Fibroblast of villous mesenchyme (primary cell): Measurements from ENCODE around the gene LYPLA2. TPM values are rescaled to one million over a fixed set of nuclear protein-coding genes. Genes with fewer than 3 reads are reported as not detected.

Experiments used
- DNase-seq: peaks from one replicate; pipeline ENCODE4 v3.0.0-alpha.2; 2010; ENCODE audit warnings: low read depth
- H3K4me3 ChIP-seq: 2 replicates; pipeline ENCODE4 v1.5.1; 2011; ENCODE audit warnings: low read depth, mild to moderate bottlenecking, low read length
- total RNA-seq: library from RNA; depleted of rRNA; stranded (reverse); fragments of >200 nt; gene quantifications from 2 replicates; pipeline ENCODE4 v1.2.3, GENCODE V29; 2012
- TF ChIP-seq, protein P1 (sequence below): IDR thresholded peaks from 2 replicates; pipeline ENCODE4 v1.5.1; 2012; ENCODE audit warnings: low read depth, mild to moderate bottlenecking, low read length; ENCODE audit not compliant: insufficient read depth

LYPLA2 gene
- total RNA-seq, 1 donor = 48.8 TPM

DNA sequence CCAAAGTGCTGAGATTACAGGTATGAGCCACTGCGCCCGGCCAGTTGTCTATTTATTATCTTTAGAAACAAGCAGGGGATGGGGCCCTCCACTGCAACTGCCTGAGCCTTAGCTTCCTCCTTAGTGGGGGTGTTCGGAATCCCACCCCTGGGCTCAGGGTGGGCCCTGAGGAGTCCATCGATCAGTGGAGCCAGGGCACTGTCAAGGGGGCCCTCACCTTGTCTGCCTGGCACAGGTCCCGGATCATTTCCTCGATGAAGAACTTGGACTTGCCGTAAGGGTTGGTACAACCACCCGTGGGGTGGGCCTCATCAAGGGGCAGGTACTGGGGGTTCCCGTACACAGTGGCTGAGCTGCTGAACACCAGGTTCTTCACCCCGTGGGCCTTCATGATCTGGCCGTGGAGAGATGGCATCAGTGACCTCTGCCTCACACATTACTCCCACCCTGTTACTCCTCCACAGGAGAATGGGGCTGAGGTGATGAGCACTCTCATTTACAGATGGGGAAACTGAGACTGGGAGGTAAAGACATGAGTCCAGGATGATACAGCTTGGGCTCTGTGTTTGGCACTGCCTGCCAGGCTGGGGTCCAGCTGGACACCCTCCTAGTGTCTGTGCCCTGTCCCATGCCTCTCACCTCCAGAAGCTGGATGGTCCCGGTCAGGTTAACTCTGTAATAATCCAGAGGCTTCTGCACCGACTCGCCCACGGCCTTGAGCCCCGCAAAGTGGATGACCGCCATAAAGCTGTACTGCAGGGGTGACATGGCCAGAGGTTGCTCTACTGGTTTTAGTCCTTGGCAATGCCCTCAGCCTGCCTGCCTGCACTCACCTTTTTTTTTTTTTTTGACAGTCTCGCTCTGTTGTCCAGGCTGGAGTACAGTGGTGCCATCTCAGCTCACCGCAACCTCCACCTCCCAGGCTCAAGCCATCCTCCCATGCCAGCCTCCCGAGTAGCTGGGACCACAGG, 6.8 kb downstream of the LYPLA2 start:
- no peak overlapping the region for H3K4me3 ChIP-seq
- TF ChIP-seq, protein P1, sequence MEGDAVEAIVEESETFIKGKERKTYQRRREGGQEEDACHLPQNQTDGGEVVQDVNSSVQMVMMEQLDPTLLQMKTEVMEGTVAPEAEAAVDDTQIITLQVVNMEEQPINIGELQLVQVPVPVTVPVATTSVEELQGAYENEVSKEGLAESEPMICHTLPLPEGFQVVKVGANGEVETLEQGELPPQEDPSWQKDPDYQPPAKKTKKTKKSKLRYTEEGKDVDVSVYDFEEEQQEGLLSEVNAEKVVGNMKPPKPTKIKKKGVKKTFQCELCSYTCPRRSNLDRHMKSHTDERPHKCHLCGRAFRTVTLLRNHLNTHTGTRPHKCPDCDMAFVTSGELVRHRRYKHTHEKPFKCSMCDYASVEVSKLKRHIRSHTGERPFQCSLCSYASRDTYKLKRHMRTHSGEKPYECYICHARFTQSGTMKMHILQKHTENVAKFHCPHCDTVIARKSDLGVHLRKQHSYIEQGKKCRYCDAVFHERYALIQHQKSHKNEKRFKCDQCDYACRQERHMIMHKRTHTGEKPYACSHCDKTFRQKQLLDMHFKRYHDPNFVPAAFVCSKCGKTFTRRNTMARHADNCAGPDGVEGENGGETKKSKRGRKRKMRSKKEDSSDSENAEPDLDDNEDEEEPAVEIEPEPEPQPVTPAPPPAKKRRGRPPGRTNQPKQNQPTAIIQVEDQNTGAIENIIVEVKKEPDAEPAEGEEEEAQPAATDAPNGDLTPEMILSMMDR = no peak
- no peak for DNase-seq

DNA sequence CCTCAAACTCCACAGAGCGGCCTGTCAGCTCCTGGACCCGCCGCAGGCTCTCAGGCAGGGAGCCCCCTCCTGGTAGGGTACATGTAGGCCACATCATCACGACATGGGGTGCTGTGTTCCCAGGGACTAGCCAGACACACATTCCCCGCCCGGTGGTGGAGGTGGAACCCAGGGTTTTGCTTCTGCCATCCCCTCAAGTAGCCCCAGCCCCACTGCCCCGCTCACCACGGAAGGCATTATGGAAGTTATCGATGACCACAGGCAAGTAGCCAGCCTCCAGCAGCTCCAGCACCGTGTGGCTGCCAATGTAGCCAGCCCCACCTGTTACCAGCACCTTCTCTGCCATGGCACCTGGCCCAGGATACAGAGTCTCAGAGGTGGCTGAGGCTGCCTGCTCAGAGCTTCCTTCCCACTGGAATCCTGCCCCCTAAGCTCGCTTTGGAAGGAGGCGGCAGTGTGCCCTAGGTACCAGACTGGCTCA, 7.8 kb downstream of the LYPLA2 start:
- no peak for DNase-seq
- TF ChIP-seq, protein P1 = no peak
- H3K4me3 ChIP-seq = no peak overlapping the region

DNA sequence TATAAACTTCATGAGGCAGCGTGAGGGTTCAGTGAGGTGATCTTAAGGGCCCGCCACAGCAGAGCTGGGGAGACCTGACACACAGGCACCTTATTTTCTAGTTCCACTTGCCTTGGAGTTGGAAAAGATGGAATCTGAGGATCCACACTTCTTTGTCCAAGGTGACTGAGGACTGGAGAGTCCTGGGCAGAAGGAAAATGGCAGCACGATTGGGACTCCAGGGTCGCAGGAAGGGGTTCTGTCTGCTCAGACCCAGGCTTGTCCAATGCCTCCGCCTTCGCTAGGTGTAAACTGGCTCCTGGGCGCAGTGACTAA, 8.3 kb downstream of the LYPLA2 start:
- peak overlapping the region; percentile 90 for H3K4me3 ChIP-seq
- TF ChIP-seq, protein P1 = no peak
- no peak for DNase-seq

DNA sequence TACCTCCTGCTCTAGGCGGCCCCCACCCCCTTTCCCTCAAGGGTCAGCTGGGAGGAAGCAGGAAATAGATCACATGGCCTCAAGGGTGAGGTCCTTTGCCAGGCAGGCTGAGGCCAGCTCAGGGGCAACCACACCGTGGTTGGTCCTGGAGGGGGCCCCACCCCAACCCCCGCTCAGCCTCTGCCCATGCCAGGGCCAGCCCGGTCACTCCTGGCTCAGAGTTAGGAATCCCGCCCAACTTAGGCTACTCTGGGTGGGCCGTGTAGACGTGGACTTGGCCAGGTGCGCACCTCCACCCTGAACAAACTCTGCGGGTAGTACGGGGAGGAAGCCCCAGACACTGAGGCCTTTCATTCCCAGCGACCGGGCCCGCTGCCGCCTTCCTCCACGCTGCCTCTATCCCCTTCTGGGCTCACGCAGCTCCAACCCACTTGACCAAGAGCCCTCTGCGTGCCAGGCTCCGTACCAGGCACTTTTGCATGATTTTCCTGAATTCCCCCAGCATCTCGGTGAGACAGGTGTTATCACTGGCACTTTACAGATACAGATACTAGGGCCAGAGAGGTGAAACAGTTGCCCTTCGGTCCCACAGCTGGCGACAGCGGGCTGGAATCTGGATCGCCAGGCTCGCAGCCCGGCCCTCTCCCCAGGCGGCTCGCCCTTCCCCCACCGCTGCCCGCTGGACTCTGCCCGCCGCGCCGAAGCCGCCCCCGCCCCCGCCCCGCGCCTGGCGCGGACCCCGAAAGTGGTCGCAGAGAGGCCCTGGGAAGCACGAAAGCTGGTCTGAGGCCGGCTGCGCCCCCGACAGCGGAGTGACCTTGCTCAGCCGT, 8.8 kb downstream of the LYPLA2 start:
- TF ChIP-seq, protein P1 = no peak
- DNase-seq = peak; percentile 79
- H3K4me3 ChIP-seq = peak overlapping the region; percentile 90

DNA sequence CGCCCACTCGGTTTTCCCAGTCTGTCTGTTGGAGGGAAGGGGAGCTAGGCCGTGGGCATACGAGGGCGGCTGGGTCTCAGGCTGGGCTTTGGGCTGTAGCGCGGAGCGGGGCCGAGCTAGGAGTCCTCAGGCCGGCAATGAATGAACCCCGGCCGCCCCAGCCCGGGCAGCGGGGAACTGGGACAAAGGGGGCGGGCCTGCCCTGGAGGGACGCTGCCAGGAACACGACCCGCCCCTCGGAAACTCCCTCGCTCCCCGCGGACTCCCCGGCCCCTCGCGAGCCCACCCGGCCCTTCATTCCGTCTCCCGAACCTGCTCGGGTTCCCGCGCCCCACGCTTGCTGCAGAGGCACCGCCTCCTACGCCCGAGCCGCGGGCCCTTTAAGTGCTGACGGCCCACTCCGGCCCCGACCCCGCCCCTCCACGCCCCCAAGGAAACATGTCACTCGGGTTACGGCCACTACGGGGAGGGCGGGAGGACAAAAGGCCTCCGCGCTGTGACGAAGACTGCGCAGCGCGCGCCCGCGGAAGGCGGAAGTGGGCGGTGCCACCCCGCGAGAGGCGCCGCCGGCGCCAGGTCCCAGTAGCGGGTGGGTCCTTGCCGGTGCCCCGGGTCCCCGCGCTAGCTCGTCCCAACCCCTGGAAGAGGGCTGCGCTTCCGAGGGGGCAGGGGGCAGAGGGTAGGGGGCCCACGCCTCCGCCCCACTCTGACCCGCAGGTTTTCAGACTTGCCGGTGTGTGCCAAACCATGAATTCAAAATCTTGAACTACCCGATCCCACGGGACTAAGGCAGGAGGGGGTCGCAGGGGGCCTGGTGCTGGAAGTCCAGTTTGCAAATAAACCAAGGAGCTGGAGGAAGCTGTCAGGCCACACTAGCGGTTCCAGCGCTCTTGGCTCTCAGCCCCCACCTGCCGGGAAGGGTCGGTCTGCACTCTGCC, 9.7 kb downstream of the LYPLA2 start, which contains the start of gene GALE:
Gene GALE, minus strand, starts transcription at position 355 of the 938 bp plus-strand sequence. CDS start 1,747 bp downstream, outside the sequence.
- peak; percentile 95 for DNase-seq
- TF ChIP-seq, protein P1 = no peak
- peak within 1 kb of the TSS; percentile 90 for H3K4me3 ChIP-seq

DNA sequence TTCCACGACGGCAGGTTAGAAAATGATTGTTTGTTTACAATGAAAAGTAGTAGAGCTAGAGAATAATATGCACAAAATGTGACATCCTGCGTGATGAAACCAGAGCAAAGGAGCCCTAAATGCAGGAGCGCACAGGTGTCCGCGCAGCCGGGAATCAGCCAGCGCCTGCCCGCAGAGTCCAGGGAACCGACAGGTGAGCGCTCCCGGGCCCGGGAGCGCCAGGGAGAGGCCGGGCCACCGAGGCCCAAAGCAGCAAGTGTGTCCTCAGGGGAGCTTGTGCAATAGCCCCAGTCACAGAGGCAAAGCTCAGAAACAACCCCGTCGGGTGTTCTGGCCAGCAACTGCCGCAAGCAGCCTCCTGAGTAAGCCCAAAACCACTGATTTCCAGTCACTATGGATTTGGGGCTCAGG, 10.4 kb downstream of the LYPLA2 start:
- no peak for DNase-seq

More for the DNA sequence above, 10.4 kb downstream of the LYPLA2 start:
- TF ChIP-seq, protein P1 = no peak
- peak overlapping the region; percentile 90 for H3K4me3 ChIP-seq
